ENCODE results near the gene TLX2. TPM values are rescaled to one million over a fixed set of nuclear protein-coding genes. Genes with fewer than 3 reads are reported as not detected.

Gene TLX2
- total and polyA plus RNA-seq, 2 of the 13 experiments (the other 11 are each of a cell fraction or from before 2014, with no cell fraction given), result 0.05 to 0.20 TPM

DNA sequence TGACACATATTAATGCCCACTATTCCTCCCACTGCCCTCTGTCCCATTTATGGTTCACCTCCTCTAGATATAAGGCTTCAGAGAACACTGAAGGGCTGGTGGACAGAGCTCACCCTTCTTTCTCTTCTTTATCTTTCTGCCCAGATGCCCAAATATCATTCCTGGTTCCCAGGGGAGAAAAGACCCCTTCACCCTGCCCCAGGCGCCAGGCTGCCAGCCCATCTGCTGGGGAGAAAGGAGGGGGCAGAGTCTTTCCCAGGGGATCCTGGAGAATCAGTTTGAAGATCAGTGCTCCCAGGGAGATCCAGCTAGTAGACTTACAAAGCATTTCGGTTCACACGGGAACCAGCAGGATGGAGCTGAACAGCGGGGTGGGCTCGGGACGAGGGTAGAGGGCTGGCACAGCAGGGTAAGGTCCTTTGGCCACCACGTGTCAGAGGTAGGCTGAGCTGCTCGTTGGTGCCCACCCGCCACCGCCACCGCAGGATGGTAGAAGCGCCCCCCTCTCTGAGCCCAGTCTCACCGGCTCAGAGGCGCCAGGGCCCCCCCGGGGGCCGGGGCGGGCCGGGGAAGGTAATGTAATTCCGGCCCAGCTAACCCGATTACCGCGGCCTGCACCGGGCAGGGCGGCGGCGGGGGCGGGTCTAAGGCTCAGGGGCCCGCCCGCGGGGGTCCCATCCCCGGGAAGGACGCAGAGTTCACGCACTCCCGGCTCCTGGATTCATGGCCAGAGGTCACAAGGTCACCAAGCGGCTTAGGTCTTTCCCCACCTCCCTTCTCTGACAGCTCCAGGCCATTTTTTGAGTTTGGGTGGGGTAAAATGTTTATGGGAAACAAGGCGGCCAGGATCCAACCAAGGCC lies 1.3 kb upstream of the TLX2 start (continued):
- TF ChIP-seq ZNF230 (CRISPR knock-in tag; IDR thresholded peaks at IDR 0.05) (no peak), ZNF569 (CRISPR knock-in tag; IDR thresholded peaks at IDR 0.05; ENCODE audit: borderline replicate concordance) (no peak), ZSCAN12 (CRISPR knock-in tag; IDR thresholded peaks at IDR 0.05) (no peak), ZNF30 (CRISPR knock-in tag; IDR thresholded peaks at IDR 0.05) (no peak), KDM5A (IDR thresholded peaks at IDR 0.05; ENCODE audit: borderline replicate concordance, low read length) (no peak), ZNF24 (IDR thresholded peaks at IDR 0.05) (no peak), ZNF160 (CRISPR knock-in tag; IDR thresholded peaks at IDR 0.05) (no peak), ATF1 (CRISPR knock-in tag; IDR thresholded peaks at IDR 0.05) (no peak), ZNF703 (CRISPR knock-in tag; IDR thresholded peaks at IDR 0.05; ENCODE audit: borderline replicate concordance) (no peak), KLF12 (CRISPR knock-in tag; IDR thresholded peaks at IDR 0.05; ENCODE audit: borderline replicate concordance) (no peak), ZNF839 (CRISPR knock-in tag; IDR thresholded peaks at IDR 0.05; ENCODE audit: borderline replicate concordance) (0 out of 2 replicates have a peak, but pooled peaks have one; percentile 36), ATAD3A (CRISPR knock-in tag; IDR thresholded peaks at IDR 0.05) (no peak), HOXD1 (CRISPR knock-in tag; IDR thresholded peaks at IDR 0.05) (no peak), ELF1 (CRISPR knock-in tag; IDR thresholded peaks at IDR 0.05) (no peak), HNRNPL (IDR thresholded peaks at IDR 0.05; ENCODE audit: low read depth, low read length) (peak; percentile 87), MEIS1 (CRISPR knock-in tag; IDR thresholded peaks at IDR 0.05; ENCODE audit: borderline replicate concordance) (no peak)
- TF ChIP-seq, protein P1, sequence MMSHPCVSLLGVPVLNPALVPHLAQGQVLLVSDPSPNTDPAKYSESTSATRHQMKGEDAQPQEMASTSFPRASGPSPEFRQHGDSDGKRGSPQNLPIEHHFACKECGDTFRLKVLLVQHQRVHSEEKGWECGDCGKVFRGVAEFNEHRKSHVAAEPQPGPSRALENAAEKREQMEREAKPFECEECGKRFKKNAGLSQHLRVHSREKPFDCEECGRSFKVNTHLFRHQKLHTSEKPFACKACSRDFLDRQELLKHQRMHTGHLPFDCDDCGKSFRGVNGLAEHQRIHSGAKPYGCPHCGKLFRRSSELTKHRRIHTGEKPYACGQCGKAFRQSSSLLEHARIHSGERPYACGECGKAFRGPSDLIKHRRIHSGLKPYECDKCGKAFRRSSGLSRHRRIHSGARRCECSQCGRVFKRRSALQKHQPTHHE (CRISPR knock-in tag; IDR thresholded peaks at IDR 0.05; ENCODE audit: borderline replicate concordance), result no peak
- TF ChIP-seq, protein P2, sequence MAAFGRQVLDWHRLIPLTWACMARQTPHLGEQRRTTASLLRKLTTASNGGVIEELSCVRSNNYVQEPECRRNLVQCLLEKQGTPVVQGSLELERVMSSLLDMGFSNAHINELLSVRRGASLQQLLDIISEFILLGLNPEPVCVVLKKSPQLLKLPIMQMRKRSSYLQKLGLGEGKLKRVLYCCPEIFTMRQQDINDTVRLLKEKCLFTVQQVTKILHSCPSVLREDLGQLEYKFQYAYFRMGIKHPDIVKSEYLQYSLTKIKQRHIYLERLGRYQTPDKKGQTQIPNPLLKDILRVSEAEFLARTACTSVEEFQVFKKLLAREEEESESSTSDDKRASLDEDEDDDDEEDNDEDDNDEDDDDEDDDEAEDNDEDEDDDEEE (CRISPR knock-in tag; IDR thresholded peaks at IDR 0.05), result 0 out of 2 replicates have a peak, but pooled peaks have one; percentile 40
- TF ChIP-seq, protein P3, sequence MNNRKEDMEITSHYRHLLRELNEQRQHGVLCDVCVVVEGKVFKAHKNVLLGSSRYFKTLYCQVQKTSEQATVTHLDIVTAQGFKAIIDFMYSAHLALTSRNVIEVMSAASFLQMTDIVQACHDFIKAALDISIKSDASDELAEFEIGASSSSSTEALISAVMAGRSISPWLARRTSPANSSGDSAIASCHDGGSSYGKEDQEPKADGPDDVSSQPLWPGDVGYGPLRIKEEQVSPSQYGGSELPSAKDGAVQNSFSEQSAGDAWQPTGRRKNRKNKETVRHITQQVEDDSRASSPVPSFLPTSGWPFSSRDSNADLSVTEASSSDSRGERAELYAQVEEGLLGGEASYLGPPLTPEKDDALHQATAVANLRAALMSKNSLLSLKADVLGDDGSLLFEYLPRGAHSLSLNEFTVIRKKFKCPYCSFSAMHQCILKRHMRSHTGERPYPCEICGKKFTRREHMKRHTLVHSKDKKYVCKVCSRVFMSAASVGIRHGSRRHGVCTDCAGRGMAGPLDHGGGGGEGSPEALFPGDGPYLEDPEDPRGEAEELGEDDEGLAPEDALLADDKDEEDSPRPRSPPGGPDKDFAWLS (CRISPR knock-in tag; IDR thresholded peaks at IDR 0.05; ENCODE audit: borderline replicate concordance), result no peak
- TF ChIP-seq, protein P4, sequence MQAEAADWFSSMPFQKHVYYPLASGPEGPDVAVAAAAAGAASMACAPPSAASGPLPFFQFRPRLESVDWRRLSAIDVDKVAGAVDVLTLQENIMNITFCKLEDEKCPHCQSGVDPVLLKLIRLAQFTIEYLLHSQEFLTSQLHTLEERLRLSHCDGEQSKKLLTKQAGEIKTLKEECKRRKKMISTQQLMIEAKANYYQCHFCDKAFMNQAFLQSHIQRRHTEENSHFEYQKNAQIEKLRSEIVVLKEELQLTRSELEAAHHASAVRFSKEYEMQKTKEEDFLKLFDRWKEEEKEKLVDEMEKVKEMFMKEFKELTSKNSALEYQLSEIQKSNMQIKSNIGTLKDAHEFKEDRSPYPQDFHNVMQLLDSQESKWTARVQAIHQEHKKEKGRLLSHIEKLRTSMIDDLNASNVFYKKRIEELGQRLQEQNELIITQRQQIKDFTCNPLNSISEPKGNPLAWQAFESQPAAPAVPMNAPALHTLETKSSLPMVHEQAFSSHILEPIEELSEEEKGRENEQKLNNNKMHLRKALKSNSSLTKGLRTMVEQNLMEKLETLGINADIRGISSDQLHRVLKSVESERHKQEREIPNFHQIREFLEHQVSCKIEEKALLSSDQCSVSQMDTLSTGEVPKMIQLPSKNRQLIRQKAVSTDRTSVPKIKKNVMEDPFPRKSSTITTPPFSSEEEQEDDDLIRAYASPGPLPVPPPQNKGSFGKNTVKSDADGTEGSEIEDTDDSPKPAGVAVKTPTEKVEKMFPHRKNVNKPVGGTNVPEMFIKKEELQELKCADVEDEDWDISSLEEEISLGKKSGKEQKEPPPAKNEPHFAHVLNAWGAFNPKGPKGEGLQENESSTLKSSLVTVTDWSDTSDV (CRISPR knock-in tag; IDR thresholded peaks at IDR 0.05), result no peak
- TF ChIP-seq, protein P5, sequence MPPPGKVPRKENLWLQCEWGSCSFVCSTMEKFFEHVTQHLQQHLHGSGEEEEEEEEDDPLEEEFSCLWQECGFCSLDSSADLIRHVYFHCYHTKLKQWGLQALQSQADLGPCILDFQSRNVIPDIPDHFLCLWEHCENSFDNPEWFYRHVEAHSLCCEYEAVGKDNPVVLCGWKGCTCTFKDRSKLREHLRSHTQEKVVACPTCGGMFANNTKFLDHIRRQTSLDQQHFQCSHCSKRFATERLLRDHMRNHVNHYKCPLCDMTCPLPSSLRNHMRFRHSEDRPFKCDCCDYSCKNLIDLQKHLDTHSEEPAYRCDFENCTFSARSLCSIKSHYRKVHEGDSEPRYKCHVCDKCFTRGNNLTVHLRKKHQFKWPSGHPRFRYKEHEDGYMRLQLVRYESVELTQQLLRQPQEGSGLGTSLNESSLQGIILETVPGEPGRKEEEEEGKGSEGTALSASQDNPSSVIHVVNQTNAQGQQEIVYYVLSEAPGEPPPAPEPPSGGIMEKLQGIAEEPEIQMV (CRISPR knock-in tag; IDR thresholded peaks at IDR 0.05; ENCODE audit: low read depth), result no peak

All from HepG2 (cell line).